Fibroblast of lung (primary cell): ENCODE measurements around the gene PPP1R9A. TPM values are rescaled to one million over a fixed set of nuclear protein-coding genes. Genes with fewer than 3 reads are reported as not detected.

Source experiments
- DNase-seq, 2 donors: peaks; one replicate each; pipeline versions ENCODE4 v3.0.0 to v3.0.0-alpha.2; 2010; ENCODE audit warnings: low read depth in 2 of 2
- H2AFZ ChIP-seq: 2 replicates; pipeline ENCODE4 v1.5.1; 2012; ENCODE audit warnings: low read length, control low read depth, inconsistent platforms
- H3K27ac ChIP-seq: 2 replicates; pipeline ENCODE4 v1.5.1; 2011; ENCODE audit warnings: low read length, control low read depth; ENCODE audit not compliant: insufficient read depth
- H3K27me3 ChIP-seq: 2 replicates; pipeline ENCODE4 v1.5.1; 2011; ENCODE audit warnings: mild to moderate bottlenecking, low read length; ENCODE audit not compliant: control insufficient read depth, insufficient read depth
- H3K36me3 ChIP-seq: 2 replicates; pipeline ENCODE4 v1.5.1; 2011; ENCODE audit warnings: low read length; ENCODE audit not compliant: control insufficient read depth, insufficient read depth
- H3K4me1 ChIP-seq: 2 replicates; pipeline ENCODE4 v1.5.1; 2011; ENCODE audit warnings: low read length; ENCODE audit not compliant: control insufficient read depth, insufficient read depth; ENCODE audit errors: extremely low read depth
- H3K4me2 ChIP-seq: 2 replicates; pipeline ENCODE4 v1.5.1; 2011; ENCODE audit warnings: low read length, control low read depth; ENCODE audit not compliant: insufficient read depth; ENCODE audit errors: extremely low read depth
- H3K4me3 ChIP-seq, 4 experiments: fragments of 200-600 bp in 1 of 4; sonication (generic) in 1 of 4; replicated peaks in 1 of 4; 2 replicates each; pipeline ENCODE4 v1.5.1; 2011 to 2016; ENCODE audit warnings: low read length in 4 of 4, low read depth in 3 of 4, mild to moderate bottlenecking in 3 of 4, control low read depth in 2 of 4, inconsistent platforms in 1 of 4, mixed read lengths in 1 of 4; ENCODE audit not compliant: insufficient read depth in 1 of 4; ENCODE audit errors: control extremely low read depth in 1 of 4
- H3K79me2 ChIP-seq: 2 replicates; pipeline ENCODE4 v1.5.1; 2012; ENCODE audit warnings: mild to moderate bottlenecking, low read length, inconsistent platforms; ENCODE audit not compliant: control insufficient read depth, insufficient read depth
- H3K9ac ChIP-seq: 2 replicates; pipeline ENCODE4 v1.5.1; 2011; ENCODE audit warnings: mild to moderate bottlenecking, low read length, control low read depth; ENCODE audit not compliant: insufficient read depth
- H3K9me3 ChIP-seq: 2 replicates; pipeline ENCODE4 v1.5.1; 2012; ENCODE audit warnings: low read depth, low read length; ENCODE audit not compliant: control insufficient read depth, insufficient read depth
- H4K20me1 ChIP-seq: 2 replicates; pipeline ENCODE4 v1.5.1; 2011; ENCODE audit warnings: low read length; ENCODE audit not compliant: control insufficient read depth, insufficient read depth; ENCODE audit errors: extremely low read depth
- EZH2 ChIP-seq: IDR thresholded peaks from 2 replicates; pipeline ENCODE4 v1.5.1; 2012; ENCODE audit warnings: low read length, control low read depth, mild to moderate bottlenecking; ENCODE audit errors: missing control alignments
- polyA plus RNA-seq, 2 donors: library from polyadenylated mRNA; depleted of rRNA in 1 of 2; stranded (reverse) in 1 of 2; unstranded in 1 of 2; fragments of >200 nt; gene quantifications; 2 replicates each; pipeline ENCODE4 v1.2.1, GENCODE V29; 2011 to 2012; ENCODE audit warnings: missing spikeins in 1 of 2
- total RNA-seq: library from RNA; depleted of rRNA; stranded (reverse); fragments of >200 nt; gene quantifications from 2 replicates; pipeline ENCODE4 v1.2.1, GENCODE V29; 2014
- TF ChIP-seq, protein P1 (sequence below), 2 donors: IDR thresholded peaks in 1 of 2; conservative IDR thresholded peaks in 1 of 2; 1 replicate in 1 of 2; 2 replicates in 1 of 2; pipeline ENCODE4 v1.5.1; 2011 to 2012; ENCODE audit warnings: low read length in 2 of 2, control low read depth in 1 of 2, inconsistent platforms in 1 of 2, low read depth in 1 of 2, mild to moderate bottlenecking in 1 of 2

The PPP1R9A gene
- total and polyA plus RNA-seq, 2 donors (not counting 1 experiment from before 2014, with no cell fraction given), result 0.68 to 3.3 TPM

- no peaks in the 10 kb centered on the region for H3K79me2 ChIP-seq
- no peaks in the 10 kb centered on the region for H3K4me1 ChIP-seq
- no peaks in the 10 kb centered on the region for H3K36me3 ChIP-seq
- H3K27me3 ChIP-seq, result no peaks in the 10 kb centered on the region
- no peaks in the 10 kb centered on the region for H4K20me1 ChIP-seq
- H3K9ac ChIP-seq, result no peak overlapping the region
- no peaks in the 10 kb centered on the region for H3K9me3 ChIP-seq
- no peak overlapping the region for H2AFZ ChIP-seq
- H3K27ac ChIP-seq, result no peak overlapping the region
- H3K4me2 ChIP-seq, result no peak overlapping the region
- H3K4me3 ChIP-seq, result no peak overlapping the region
- TF ChIP-seq EZH2, result no peak
- TF ChIP-seq, protein P1, sequence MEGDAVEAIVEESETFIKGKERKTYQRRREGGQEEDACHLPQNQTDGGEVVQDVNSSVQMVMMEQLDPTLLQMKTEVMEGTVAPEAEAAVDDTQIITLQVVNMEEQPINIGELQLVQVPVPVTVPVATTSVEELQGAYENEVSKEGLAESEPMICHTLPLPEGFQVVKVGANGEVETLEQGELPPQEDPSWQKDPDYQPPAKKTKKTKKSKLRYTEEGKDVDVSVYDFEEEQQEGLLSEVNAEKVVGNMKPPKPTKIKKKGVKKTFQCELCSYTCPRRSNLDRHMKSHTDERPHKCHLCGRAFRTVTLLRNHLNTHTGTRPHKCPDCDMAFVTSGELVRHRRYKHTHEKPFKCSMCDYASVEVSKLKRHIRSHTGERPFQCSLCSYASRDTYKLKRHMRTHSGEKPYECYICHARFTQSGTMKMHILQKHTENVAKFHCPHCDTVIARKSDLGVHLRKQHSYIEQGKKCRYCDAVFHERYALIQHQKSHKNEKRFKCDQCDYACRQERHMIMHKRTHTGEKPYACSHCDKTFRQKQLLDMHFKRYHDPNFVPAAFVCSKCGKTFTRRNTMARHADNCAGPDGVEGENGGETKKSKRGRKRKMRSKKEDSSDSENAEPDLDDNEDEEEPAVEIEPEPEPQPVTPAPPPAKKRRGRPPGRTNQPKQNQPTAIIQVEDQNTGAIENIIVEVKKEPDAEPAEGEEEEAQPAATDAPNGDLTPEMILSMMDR (conservative IDR thresholded peaks at IDR 0.05 in 1 of 2, IDR thresholded peaks at IDR 0.05 in 1 of 2; ENCODE audit: low read depth in 1 of 2, low read length in 2 of 2), result no peak
- peak; percentile 78 to 80 for DNase-seq
Measured at GRCh38 chr7:95264363-95264891, 357.0 kb downstream of the PPP1R9A start.

DNA sequence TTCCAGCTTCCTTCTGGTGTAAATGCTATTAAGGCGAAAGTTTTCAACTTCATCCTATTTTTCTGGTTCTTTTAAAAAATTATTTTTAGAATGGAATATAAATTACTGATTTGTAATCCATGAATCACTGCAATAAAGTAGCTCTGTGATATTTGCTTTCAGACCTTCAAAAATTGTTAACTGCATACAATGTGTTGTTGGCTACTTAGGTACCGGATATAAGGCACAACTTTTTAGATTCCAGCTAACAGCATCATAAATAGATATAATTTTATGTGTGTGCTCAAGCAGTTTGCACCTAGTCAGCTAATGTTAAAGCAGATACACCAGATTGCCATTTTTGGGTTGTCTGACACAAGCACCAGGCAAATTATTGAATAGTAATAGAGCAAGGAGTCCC is 358.2 kb downstream of the PPP1R9A start:
- Histone ChIP-seq H3K27me3 (no peaks in the 10 kb centered on the region), H2AFZ (no peak overlapping the region), H3K4me2 (no peak overlapping the region), H3K4me1 (no peaks in the 10 kb centered on the region), H3K9ac (no peak overlapping the region), H3K27ac (no peak overlapping the region), H3K4me3 (no peak overlapping the region), H3K36me3 (no peaks in the 10 kb centered on the region), H3K9me3 (no peaks in the 10 kb centered on the region), H4K20me1 (no peaks in the 10 kb centered on the region), H3K79me2 (no peaks in the 10 kb centered on the region)
- no peak for DNase-seq
- no peak for TF ChIP-seq EZH2
- TF ChIP-seq, protein P1 (conservative IDR thresholded peaks at IDR 0.05 in 1 of 2, IDR thresholded peaks at IDR 0.05 in 1 of 2; ENCODE audit: low read depth in 1 of 2, low read length in 2 of 2), result no peak

DNA sequence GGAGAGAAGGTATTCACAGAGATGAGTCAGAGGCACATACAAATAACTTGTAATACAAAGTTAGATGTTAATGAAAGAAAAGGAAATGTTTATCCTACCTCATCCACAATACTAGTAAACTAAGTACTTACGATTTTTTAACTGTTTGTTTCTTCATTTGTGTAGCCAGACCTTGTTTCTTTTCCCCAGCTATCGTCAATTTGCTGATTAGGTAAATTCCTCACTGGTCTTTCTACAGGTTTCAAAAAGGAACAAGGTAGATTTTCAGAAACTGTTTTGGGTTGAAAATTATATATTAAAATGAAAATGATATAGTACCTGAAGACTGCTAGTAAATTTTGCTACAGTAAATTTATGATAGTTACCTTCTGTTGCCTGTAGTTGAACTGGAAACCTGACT is 360.4 kb downstream of the PPP1R9A start:
- Histone ChIP-seq H3K79me2 (no peaks in the 10 kb centered on the region), H3K27ac (no peak overlapping the region), H3K9ac (no peak overlapping the region), H3K9me3 (no peaks in the 10 kb centered on the region), H3K4me1 (no peaks in the 10 kb centered on the region), H3K4me3 (no peak overlapping the region), H2AFZ (no peak overlapping the region), H3K27me3 (no peaks in the 10 kb centered on the region), H3K4me2 (no peak overlapping the region), H4K20me1 (no peaks in the 10 kb centered on the region), H3K36me3 (no peaks in the 10 kb centered on the region)
- peak in 1 of 2 donors; percentile 24 for DNase-seq
- TF ChIP-seq EZH2, result no peak
- TF ChIP-seq, protein P1 (conservative IDR thresholded peaks at IDR 0.05 in 1 of 2, IDR thresholded peaks at IDR 0.05 in 1 of 2; ENCODE audit: low read depth in 1 of 2, low read length in 2 of 2), result no peak
